CD4-positive, alpha-beta T cell treated with Interferon gamma for 1 hour (primary cell): ENCODE results near the gene CGB8.
"Not testable (repeated sequence)": the region's sequence is repeated elsewhere in the genome, so short reads cannot be mapped to it uniquely, and the experiment has no call there.

Experiments used
- DNase-seq: peaks from one replicate; pipeline ENCODE4 v3.0.0-alpha.2; 2020

CGB8 gene

DNA sequence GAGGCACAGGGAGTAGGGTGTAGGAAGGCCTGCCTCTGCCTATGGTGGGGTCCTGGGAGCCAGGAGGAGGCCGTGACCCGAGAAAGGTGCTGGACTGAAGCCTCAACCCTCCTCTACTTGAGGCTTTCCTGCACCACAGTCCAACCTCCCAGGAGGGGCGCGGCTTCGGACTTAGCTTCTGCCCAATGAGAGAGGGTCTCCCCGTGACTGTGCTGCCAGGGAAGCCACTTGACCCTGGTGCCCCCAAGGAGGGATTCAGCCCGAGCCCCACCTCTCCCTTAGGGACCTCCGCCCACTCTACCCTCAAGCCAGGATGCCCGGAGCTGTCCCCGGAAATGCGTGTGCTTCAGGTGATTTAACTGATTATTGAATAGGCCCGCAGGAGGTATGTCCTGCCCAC, at the start of gene CGB8:
CGB8 (minus strand) TSS at position 101 of the 400 bp plus-strand sequence. CDS start 372 bp downstream, outside the sequence.
- DNase-seq = not testable (repeated sequence)

DNA sequence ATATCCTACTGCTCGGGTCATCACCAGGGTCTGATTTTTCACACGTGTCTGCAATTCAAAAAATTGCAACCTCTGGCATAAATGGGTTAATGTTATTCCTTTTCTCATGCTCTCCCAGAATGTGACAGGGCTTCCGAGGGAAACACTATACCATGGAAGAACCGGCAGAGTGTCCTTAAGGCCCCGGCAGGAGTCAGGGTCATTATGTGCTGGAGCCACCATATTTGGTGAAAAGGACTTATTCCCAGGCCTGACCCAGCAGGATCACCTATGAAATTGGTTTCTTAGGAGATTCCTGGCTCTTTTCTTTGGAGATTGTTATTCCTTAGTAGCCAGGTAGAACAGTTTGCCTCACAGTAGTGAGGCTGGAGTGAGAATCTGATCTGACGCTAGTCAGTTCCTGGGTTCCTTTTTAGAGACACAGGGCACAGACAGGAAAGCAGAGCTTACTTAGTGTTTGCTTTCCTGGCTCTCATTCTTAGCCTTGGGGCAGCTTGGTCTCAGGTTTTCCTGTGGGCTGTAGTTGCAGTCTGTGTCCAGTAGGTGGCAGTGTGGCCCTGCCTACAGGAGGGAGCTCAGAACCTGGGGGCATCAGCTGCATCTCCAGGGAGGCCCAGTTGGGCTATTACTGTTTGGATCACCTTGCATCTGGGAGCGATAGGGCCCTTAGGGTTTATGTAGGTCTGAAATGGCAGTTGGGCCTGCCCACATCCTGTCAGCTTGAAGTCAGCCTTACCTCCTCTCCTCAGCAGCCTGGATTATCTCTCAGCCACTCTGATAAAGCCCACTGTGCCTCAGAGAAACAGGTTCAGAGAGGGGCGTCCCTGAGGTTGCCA, 48.8 kb upstream of the CGB8 start:
- DNase-seq = peak; percentile 76

DNA sequence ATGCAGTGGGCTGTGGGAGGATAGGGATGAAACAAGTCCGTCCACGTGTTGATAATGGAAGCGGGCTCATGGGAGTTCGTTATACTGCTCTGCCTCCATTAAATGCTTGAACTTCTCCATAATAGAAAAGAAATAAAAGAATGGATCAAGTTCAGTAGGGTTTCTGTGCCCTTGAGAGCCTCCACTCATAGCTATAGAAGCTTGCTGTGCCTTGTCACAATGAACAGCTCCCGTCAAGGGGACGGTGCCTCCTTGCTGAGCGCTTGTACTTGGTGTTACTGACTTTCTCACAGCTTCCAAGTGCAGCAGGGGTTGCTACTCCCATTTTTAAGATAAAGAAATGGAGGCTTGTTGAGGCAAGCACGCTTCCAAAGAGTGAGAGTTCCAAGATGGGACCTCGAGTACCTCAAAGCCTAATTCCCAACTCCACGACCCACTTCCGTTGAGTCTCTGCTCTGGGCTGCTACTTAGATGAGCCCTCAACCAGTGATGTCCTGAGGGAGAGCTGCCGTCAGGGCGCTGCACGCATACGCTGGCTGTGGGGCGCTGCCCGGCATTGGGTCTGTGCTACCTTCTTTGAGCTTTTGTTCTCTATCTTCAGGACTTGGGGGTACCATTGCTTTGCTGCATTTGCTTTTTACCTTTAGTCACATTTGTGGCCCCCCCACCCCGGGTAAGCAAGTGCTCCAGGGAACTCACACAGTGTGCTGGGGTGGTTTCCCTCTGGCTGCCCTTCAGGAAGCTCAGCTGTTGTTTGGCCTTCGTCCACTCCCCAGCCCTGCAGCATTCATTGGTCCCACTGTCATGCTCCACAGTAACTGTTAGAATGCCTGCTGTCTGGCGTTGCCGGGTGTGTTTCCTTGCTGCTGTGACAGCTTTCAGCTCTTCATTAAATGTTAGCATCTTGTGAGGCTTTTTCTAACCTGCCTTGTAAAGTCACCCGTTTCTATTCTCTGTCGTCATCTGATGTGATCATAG, 45.9 kb upstream of the CGB8 start:
- no peak for DNase-seq

DNA sequence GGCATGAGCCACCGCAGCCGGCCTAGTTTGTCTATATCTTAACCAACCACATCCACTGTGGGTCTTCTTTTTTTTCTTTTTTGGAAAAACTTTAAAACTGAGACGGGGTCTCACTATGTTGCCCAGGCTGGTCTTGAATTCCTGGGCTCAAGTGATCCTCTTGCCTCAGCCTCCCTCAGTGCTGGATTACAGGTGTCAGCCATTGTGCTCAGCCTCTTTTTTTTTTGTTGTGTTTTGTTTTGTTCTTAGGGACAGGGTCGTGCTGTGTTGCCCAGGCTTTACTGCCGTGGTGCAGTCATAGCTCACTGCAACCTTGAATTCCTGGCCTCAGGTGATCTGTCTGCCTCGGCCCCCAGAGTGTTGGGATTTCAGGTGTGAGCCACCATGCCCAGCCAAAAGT, 43.8 kb upstream of the CGB8 start:
- DNase-seq = no peak

DNA sequence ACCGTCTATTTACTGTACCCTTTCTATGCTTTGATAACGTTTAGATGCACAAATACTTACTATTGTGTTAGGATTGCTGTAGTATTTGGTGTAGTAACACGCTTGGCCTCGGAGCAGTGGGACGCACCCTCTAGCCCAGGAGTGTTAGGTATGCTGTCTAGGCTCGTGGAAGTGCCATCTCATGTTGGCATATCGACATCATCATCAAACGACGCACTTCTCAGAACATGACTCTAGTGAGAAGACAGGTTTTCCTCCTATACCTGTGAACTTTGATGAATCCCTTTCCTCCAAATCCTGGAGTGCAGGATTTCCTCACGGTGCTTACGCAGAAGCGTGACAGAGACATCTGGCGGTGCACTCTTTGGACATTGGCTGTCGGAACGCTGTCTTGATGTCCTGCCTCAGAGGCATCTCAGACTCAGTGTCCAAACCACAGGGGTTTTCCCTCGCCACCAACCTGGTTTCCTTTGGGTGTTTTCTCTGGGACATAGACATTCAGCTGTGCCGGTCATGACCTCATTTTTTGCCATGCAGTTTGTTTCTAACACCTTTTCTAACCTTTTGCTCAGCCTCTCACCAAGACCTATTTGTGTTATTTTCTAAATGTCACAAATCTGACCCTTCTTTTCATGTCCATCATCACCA, 42.6 kb upstream of the CGB8 start:
- no peak for DNase-seq

DNA sequence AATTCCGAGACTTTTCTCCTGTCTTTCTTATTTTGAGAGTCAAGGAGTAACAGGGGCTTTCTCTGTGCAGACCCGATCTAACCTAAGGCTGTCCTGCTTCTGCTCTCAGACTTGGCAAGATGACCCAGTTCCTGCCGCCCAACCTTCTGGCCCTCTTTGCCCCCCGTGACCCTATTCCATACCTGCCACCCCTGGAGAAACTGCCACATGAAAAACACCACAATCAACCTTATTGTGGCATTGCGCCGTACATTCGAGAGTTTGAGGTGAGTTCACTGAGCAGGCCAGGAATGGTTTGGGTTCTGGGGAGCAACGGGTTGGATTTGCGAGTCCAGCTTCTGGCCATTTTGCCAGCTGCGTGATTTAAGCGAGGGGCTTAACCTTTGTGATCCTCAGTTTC, 37.4 kb upstream of the CGB8 start:
- no peak for DNase-seq

DNA sequence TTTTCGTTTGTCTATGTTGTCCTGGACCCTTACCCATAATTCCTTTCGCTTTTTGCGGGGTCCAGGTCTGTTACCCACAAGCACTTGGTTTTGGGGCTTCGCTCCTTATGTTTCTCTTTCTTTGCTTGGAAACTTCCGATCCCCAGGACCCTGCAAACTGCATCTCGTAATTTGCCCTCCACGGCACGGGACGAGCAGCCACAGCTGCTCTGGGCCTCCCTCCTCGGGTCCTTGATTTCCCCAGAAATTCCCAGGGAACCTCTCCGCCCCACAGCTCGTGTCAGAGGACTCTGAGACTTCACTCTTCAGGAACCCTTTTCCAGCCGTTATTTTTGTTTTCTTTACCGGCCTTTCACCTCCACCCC, 36.9 kb upstream of the CGB8 start:
- no peak for DNase-seq

DNA sequence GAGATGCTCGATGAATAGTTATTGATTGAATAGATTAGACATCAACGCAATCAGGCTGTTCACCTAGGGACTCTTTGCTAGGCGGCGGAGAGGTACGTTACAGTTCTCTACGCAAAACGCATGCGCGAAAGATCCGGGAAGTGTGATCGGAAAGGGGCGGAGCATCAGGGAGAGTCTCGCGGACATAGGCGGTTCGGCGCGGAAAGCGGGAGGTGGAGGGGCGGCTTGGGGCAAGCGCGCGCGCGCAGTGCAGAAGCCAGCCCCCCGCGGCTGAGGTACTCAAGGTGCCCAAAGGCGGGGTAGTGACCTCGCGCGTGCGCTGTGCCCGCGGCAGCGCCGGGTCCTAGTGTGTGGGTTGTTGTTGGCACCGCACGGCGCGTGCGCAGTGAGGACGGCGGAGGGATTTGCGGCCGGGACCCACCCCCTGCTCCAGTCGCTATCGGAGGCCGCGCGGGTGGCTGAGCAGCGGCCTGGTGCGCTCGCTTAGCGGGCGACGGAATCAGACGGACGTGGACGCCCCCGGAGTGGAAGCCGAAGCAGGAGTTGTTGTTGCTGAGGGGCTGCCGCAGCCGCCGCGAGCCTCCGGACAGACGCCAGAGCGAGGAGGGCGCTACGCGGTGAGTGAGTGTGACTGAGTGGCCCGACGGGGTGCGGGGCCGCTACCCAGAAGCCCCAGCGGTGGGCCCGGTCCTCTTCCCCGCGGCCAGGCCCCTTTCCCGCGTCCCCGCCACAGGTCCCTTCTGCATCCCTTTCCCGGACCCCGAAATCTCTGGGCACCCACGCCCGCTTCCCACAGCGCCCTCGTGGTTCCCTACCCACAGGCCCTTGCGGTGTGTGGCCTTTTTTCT, 36.3 kb upstream of the CGB8 start, which contains the start of gene SNRNP70:
SNRNP70 (plus strand) TSS at position 432 of the 848 bp plus-strand sequence. CDS start 964 bp downstream, outside the sequence.
- peak; percentile 100 for DNase-seq

DNA sequence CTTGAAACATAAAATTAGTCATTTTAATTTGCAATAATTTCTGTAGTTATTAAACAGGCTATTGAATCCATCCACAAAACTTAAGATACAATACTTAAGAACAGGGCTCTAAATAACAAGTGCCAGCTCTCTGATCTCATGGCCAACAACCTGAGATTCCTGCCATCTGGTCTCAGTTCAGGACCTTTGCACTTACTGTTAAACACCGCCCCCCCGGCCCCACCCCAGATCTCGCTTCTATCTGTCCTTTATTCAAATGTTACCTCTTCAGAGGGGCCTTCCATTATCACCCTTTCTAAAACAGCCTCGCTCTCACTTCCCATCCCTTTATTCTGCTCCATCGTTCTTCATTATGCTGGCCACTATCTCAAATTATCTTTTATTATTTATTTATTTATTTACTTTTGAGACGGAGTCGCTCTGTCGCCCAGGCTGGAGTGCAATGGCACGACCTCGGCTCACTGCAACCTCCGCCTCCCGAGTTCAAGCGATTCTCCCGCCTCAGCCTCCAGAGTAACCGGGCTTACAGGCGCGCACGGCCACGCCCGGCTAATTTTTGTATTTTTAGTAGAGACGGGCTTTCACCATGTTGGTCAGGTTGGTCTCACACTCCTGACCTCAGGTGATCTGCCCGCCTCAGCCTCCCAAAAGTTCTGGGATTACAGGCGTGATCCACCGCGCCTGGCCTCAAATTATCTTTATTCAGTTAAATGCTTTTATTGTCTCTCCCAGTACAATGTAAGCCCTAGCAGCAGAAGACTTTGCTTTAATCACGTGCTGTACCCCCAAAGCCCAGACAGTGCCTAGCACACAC, 35.5 kb upstream of the CGB8 start:
- DNase-seq = no peak

DNA sequence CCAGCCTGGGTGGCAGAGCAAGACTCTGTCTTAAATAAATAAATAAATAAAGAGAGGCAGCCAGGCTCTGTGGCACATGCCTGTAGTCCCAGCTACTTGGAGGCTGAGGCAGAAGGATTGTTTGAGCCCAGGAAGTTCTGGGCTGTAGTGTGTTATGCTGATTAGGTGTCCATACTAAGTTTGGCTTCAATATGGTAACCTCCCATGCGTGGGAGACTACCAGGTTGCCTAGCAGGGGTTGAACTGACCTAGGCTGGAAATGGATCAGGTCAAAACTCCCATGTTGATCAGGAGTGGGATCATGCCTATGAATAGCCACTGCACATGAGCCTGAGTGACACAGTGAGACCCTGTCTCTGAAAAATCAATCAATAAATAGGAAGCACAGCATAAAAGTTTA, 32.4 kb upstream of the CGB8 start:
- DNase-seq = no peak

DNA sequence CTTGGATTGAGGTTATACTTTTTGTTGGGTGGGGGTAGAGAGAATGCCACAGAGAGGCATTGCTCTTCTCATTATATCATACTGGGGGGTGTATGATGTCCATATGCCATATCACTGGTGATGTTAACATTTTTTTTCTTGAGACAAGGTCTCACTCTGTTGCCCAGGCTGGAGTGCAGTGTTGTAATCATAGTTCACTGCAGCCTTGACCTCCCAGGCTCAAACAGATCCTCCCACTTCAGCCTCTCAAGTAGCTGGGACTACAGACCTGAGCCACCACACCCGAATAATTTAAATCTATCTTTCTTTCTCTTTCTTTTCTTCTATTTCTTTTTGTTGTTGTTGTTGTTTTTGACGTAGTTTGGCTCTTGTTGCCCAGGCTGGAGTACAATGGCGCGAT, 31.5 kb upstream of the CGB8 start:
- no peak for DNase-seq

DNA sequence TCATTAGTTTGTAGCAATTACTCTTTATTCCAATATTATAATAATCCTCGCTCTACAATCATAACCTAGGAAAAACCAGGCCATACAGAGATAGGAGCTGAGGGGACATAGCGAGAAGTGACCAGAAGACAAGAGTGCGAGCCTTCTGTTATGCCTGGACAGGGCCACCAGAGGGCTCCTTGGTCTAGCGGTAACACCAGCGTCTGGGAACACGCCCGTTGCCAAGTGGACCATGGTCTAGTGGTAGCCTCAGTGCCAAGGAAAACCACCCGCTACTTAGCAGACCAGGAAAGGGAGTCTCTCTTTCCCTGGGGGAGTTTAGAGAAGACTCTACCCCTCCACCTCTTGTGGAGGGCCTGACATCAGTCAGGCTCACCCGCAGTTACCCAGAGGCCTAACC, 26.0 kb upstream of the CGB8 start:
- DNase-seq = peak; percentile 22

DNA sequence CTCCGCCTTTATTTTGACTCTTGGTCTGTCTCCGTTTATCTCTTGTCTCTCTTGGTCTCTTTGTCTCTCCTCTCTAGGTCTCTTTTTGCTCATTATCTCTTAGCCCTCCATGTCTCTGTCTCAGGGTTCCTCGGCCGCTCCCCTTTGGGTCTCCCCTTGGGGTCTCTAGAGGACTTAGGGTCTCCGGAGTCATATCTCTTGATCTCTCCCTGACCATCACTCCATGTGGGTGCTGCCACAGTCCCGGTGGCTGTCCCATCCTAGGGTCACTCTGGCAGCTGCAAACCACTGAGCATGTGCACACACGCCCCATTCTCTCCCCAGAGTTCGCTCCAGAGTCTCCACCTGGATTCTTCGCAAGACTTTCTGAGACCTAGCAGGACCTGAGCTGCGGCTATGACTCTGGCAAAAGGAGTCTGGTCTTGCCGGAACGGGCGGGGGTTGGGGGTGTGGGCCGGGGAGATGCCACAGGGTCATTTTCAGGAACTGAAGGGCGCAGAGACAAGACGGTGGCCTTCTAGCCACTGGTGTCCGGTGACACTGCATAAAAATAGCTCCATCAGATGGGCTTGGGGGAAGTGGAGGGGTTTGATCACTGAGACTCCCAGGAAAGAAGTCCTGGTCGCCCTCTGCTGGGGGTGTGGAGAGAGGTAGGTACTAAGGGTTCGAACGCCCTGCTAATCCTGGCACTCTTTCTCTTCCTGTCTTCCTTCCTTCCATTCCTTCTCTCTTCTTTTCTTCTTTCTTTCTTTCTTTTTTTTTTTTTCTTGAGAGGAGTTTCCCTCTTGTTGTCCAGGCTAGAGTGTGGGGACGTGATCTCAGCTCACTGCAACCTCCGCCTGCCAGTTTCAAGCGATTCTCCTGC, 24.8 kb upstream of the CGB8 start:
- no peak for DNase-seq

DNA sequence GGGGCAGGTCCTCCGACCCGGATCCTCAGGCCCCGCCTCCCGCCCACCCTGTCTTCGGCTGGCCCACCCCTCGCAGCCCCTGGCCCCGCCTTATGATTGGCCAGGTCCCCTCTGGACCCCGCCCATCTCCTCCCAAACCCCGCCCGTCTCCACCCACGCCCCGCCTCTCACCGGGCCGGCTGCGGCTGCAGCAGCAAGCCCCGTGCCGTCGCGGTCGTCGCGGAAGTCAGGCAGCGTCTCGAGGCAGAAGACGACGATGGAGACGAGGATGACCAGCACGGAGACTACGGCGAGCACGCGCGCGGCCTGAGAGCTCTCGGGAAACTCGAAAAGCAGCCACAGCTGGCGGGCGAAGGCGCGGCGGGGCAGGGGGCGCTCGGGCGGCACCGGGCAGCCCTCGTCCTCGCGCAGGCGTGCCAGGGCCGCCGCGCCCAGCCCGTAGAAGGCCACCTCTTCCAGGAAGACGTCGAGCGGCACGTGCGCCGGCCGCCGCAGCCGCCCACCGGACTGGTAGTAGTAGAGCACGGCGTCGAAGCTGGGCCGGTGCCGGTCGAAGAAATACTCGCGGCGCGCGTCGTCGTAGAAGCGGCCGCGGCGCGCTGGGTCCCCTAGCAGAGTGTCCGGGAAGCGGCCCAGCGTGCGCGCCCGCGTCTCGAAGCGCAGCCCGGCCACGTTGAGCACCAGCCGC, 23.1 kb upstream of the CGB8 start:
- DNase-seq = no peak

DNA sequence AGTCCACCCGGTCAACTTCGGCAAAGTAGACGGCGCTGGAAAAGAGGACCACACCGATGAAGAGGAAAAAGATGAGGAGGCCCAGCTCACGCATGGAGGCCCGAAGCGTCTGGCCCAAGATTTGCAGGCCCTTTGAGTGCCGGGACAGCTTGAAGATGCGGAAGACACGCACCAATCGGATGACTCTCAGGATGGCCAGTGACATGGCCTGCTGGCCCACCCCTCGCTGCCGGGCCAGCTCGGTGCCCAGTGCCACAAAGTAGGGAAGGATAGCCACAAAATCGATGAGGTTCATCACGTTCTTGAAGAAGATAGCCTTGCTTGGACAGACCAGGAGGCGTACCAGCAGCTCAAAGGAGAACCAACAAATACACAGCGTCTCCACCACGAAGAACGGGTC, 21.5 kb upstream of the CGB8 start:
- no peak for DNase-seq

DNA sequence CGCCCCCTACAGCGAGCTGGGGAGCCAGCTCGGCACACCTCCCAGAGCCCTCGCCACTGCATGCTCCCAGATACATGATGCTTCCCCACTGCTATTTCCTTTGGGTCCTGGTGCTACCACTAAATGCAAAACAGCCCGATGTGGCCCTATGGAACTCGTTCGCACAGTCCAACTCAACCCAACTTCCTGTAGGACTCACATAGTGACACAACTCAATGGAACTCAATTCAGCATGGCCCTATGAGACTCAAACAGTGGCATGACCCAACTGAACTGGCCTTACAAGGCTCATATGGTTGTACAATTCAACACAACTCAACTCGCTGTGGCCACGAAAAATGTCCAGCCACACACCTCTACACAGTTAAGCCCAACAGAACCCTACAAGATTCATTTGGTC, 20.1 kb upstream of the CGB8 start:
- no peak for DNase-seq

DNA sequence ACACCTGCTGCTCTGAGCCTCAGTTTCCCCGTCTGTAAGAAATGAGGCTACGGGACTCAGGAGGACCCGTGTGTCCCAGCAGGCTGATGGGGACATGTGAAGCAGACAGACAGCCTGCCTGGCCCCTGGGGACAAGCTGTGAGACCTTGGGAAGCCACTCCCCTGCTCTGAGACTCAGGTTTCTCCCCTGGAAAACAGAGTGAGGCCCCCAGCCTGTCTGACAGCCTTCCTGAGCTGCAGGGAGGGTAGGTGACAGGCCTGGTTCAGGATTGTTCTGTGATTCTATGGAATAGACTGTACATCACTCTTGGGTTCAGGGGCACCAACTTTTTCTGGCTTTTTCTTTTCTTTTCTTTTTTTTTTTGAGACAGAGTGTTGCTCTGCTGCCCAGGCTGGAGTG, 18.6 kb upstream of the CGB8 start:
- no peak for DNase-seq

DNA sequence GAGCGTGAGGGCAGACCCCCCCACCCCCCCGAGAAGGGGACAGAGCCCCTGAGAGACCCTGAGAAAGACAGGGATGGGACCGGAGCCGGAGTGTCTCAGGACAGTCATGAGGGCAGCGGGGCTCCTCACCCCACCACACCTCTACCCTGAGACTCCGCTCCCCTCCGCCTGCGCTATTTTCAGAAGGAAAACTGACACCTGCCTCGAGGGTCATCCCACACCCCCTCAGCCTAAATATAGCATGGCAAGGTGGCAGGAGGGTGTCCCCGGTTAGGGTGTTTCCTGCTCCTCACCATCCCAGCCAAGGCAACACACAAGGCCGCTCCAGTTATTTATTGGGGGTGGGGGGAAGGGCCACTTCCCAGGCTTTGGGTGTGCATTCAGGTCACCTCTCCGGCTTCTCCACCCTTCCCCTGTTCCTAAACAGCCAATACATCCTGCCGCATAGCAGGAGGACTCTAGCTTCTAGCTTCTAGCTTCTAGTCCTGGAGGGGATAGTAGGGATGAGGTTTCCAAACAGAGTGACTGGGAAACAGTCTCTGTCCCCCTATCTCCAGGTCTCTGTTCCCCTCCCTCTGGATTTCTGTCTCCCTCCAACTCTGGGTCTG, 17.1 kb upstream of the CGB8 start:
- no peak for DNase-seq
